Measurements from ENCODE around the gene ANKRD13A.
A peak's percentile ranks its signal among the peaks of the same experiment; 100 is the strongest.
"Not testable (repeated sequence)": the region's sequence is repeated elsewhere in the genome, so short reads cannot be mapped to it uniquely, and the experiment has no call there.

ANKRD13A gene

GRCh38 chr12:109966546-109966945, 32.7 kb upstream of the ANKRD13A start:
- Mint-ChIP-seq H3K27me3 (no peaks in the 10 kb centered on the region), H3K27ac (peak overlapping the region; percentile 80), H3K36me3 (ENCODE audit: low read depth) (peaks cover 79% of the 10 kb centered on the region), H3K4me1 (ENCODE audit: low read depth) (peaks cover 16% of the 10 kb centered on the region), H3K4me3 (no peak overlapping the region), H3K9me3 (no peaks in the 10 kb centered on the region)
- no peak for DNase-seq

GRCh38 chr12:109967383-109968031, 31.7 kb upstream of the ANKRD13A start:
- Mint-ChIP-seq H3K27me3 (no peaks in the 10 kb centered on the region), H3K4me3 (no peak overlapping the region), H3K36me3 (ENCODE audit: low read depth) (peaks cover 76% of the 10 kb centered on the region), H3K27ac (peak overlapping the region; percentile 89), H3K4me1 (ENCODE audit: low read depth) (peaks cover 20% of the 10 kb centered on the region), H3K9me3 (no peaks in the 10 kb centered on the region)
- DNase-seq = no peak

GRCh38 chr12:109968032-109968420, 31.2 kb upstream of the ANKRD13A start:
- Mint-ChIP-seq H3K36me3 (ENCODE audit: low read depth) (peaks cover 75% of the 10 kb centered on the region), H3K4me3 (no peak overlapping the region), H3K27ac (peak overlapping the region; percentile 89)

GRCh38 chr12:109968801-109969200, 30.4 kb upstream of the ANKRD13A start:
- Mint-ChIP-seq H3K4me3 (no peak overlapping the region), H3K27me3 (no peaks in the 10 kb centered on the region)

More at GRCh38 chr12:109968032-109968420, 31.2 kb upstream of the ANKRD13A start:
- H3K9me3 Mint-ChIP-seq = no peaks in the 10 kb centered on the region
- DNase-seq = no peak
- no peaks in the 10 kb centered on the region for H3K27me3 Mint-ChIP-seq
- peaks cover 21% of the 10 kb centered on the region for H3K4me1 Mint-ChIP-seq (ENCODE audit: low read depth)

GRCh38 chr12:109972821-109973220, 26.4 kb upstream of the ANKRD13A start:
- Mint-ChIP-seq H3K27me3 (no peaks in the 10 kb centered on the region), H3K4me3 (no peak overlapping the region), H3K36me3 (ENCODE audit: low read depth) (peaks cover 79% of the 10 kb centered on the region), H3K4me1 (ENCODE audit: low read depth) (peaks cover 30% of the 10 kb centered on the region), H3K27ac (peak overlapping the region; percentile 86), H3K9me3 (no peaks in the 10 kb centered on the region)
- no peak for DNase-seq

More at GRCh38 chr12:109968801-109969200, 30.4 kb upstream of the ANKRD13A start:
- Mint-ChIP-seq H3K36me3 (ENCODE audit: low read depth) (peaks cover 74% of the 10 kb centered on the region), H3K27ac (no peak overlapping the region), H3K4me1 (ENCODE audit: low read depth) (peaks cover 28% of the 10 kb centered on the region), H3K9me3 (no peaks in the 10 kb centered on the region)
- DNase-seq = no peak

- H3K36me3 Mint-ChIP-seq (ENCODE audit: low read depth) = peaks cover 91% of the 10 kb centered on the region
- DNase-seq = peak; percentile 55
- H3K27me3 Mint-ChIP-seq = no peaks in the 10 kb centered on the region
- H3K4me3 Mint-ChIP-seq = peak overlapping the region; percentile 42
- H3K4me1 Mint-ChIP-seq (ENCODE audit: low read depth) = peaks cover 69% of the 10 kb centered on the region
- no peaks in the 10 kb centered on the region for H3K9me3 Mint-ChIP-seq
- peak overlapping the region; percentile 95 for H3K27ac Mint-ChIP-seq
These were observed 17.9 kb upstream of the ANKRD13A start for GRCh38 chr12:109981311-109981710.

GRCh38 chr12:109982210-109982609, 17.0 kb upstream of the ANKRD13A start:
- Mint-ChIP-seq H3K4me3 (peak overlapping the region; percentile 8), H3K9me3 (no peaks in the 10 kb centered on the region), H3K4me1 (ENCODE audit: low read depth) (peaks cover 66% of the 10 kb centered on the region), H3K36me3 (ENCODE audit: low read depth) (peaks cover 83% of the 10 kb centered on the region), H3K27ac (peak overlapping the region; percentile 95), H3K27me3 (no peaks in the 10 kb centered on the region)
- DNase-seq = no peak

GRCh38 chr12:109983432-109984142, 15.6 kb upstream of the ANKRD13A start:
- Mint-ChIP-seq H3K27ac (peak overlapping the region; percentile 77), H3K4me3 (no peak overlapping the region), H3K9me3 (no peaks in the 10 kb centered on the region), H3K4me1 (ENCODE audit: low read depth) (peaks cover 68% of the 10 kb centered on the region), H3K36me3 (ENCODE audit: low read depth) (peaks cover 83% of the 10 kb centered on the region), H3K27me3 (no peaks in the 10 kb centered on the region)
- DNase-seq = no peak

- not testable (repeated sequence) for H3K4me3 Mint-ChIP-seq, DNase-seq, H3K27me3 Mint-ChIP-seq, H3K9me3 Mint-ChIP-seq
- Mint-ChIP-seq H3K27ac (peak overlapping the region; percentile 73), H3K4me1 (ENCODE audit: low read depth) (peaks cover 64% of the 10 kb centered on the region), H3K36me3 (ENCODE audit: low read depth) (peaks cover 83% of the 10 kb centered on the region)
These were observed 13.0 kb upstream of the ANKRD13A start for GRCh38 chr12:109986236-109986635.

GRCh38 chr12:109987615-109988014, 11.6 kb upstream of the ANKRD13A start:
- Mint-ChIP-seq H3K4me1 (ENCODE audit: low read depth) (peaks cover 64% of the 10 kb centered on the region), H3K36me3 (ENCODE audit: low read depth) (peaks cover 82% of the 10 kb centered on the region)

GRCh38 chr12:109988274-109988673, 11.0 kb upstream of the ANKRD13A start:
- Mint-ChIP-seq H3K36me3 (ENCODE audit: low read depth) (peaks cover 82% of the 10 kb centered on the region), H3K4me1 (ENCODE audit: low read depth) (peaks cover 67% of the 10 kb centered on the region), H3K4me3 (peak overlapping the region; percentile 31), H3K27me3 (no peaks in the 10 kb centered on the region), H3K27ac (peak overlapping the region; percentile 91), H3K9me3 (no peaks in the 10 kb centered on the region)
- DNase-seq = no peak

More at GRCh38 chr12:109987615-109988014, 11.6 kb upstream of the ANKRD13A start:
- Mint-ChIP-seq H3K27me3 (no peaks in the 10 kb centered on the region), H3K4me3 (peak overlapping the region; percentile 31), H3K9me3 (no peaks in the 10 kb centered on the region), H3K27ac (peak overlapping the region; percentile 91)
- peak; percentile 52 for DNase-seq

GRCh38 chr12:109988903-109989302, 10.3 kb upstream of the ANKRD13A start:
- no peak for DNase-seq
- Mint-ChIP-seq H3K27me3 (no peaks in the 10 kb centered on the region), H3K27ac (peak overlapping the region; percentile 76), H3K4me1 (ENCODE audit: low read depth) (peaks cover 67% of the 10 kb centered on the region), H3K36me3 (ENCODE audit: low read depth) (peaks cover 80% of the 10 kb centered on the region), H3K4me3 (no peak overlapping the region), H3K9me3 (no peaks in the 10 kb centered on the region)

- DNase-seq = no peak
- H3K27me3 Mint-ChIP-seq = no peaks in the 10 kb centered on the region
- H3K4me3 Mint-ChIP-seq = no peak overlapping the region
- no peaks in the 10 kb centered on the region for H3K9me3 Mint-ChIP-seq
- H3K36me3 Mint-ChIP-seq (ENCODE audit: low read depth) = peaks cover 81% of the 10 kb centered on the region
- H3K4me1 Mint-ChIP-seq (ENCODE audit: low read depth) = peaks cover 69% of the 10 kb centered on the region
- H3K27ac Mint-ChIP-seq = peak overlapping the region; percentile 76
These were observed 9.8 kb upstream of the ANKRD13A start for GRCh38 chr12:109989380-109989779.

- Mint-ChIP-seq H3K4me1 (ENCODE audit: low read depth) (peaks cover 72% of the 10 kb centered on the region), H3K27ac (peak overlapping the region; percentile 64), H3K36me3 (ENCODE audit: low read depth) (peaks cover 72% of the 10 kb centered on the region), H3K27me3 (no peaks in the 10 kb centered on the region), H3K4me3 (no peak overlapping the region), H3K9me3 (no peaks in the 10 kb centered on the region)
- DNase-seq = no peak
These were observed 7.6 kb upstream of the ANKRD13A start for GRCh38 chr12:109991586-109991985.

- H3K4me3 Mint-ChIP-seq = peak overlapping the region; percentile 4
These were observed 6.1 kb upstream of the ANKRD13A start for GRCh38 chr12:109993091-109993490.

More at GRCh38 chr12:109993091-109993490, 6.1 kb upstream of the ANKRD13A start:
- no peak for DNase-seq
- Mint-ChIP-seq H3K9me3 (no peaks in the 10 kb centered on the region), H3K36me3 (ENCODE audit: low read depth) (peaks cover 65% of the 10 kb centered on the region), H3K27ac (peak overlapping the region; percentile 73), H3K27me3 (no peaks in the 10 kb centered on the region), H3K4me1 (ENCODE audit: low read depth) (peaks cover 72% of the 10 kb centered on the region)
